CD4-positive, alpha-beta T cell treated with Interleukin-2 at 100 ng/mL for 4 hours (primary cell): ENCODE data around the gene HOXA2.

Experiments
- DNase-seq: peaks from one replicate; pipeline ENCODE4 v3.0.0-alpha.2; 2020; ENCODE audit warnings: low spot score

The HOXA2 gene

GRCh38 chr7:27111751-27112277 is 9.3 kb upstream of the HOXA2 start:
- no peak for DNase-seq

- DNase-seq = no peak
Observed at GRCh38 chr7:27111042-27111750, 8.7 kb upstream of the HOXA2 start.

- no peak for DNase-seq
Observed at GRCh38 chr7:27110186-27111031, 7.9 kb upstream of the HOXA2 start.

GRCh38 chr7:27109466-27110185 is 7.1 kb upstream of the HOXA2 start:
- no peak for DNase-seq

- no peak for DNase-seq
Observed at GRCh38 chr7:27108390-27109127, 6.1 kb upstream of the HOXA2 start.

- no peak for DNase-seq
Observed at GRCh38 chr7:27107391-27108381, 5.2 kb upstream of the HOXA2 start.

GRCh38 chr7:27106901-27107240 is 4.4 kb upstream of the HOXA2 start:
- DNase-seq = no peak

GRCh38 chr7:27106181-27106900 is 3.9 kb upstream of the HOXA2 start:
- DNase-seq = no peak

- DNase-seq = no peak
Observed at GRCh38 chr7:27105301-27106031, 3.0 kb upstream of the HOXA2 start.

GRCh38 chr7:27104341-27105058 is 2.0 kb upstream of the HOXA2 start:
- no peak for DNase-seq

GRCh38 chr7:27103489-27104226 is 1.2 kb upstream of the HOXA2 start:
- DNase-seq = no peak

- no peak for DNase-seq
Observed at GRCh38 chr7:27101957-27102580, 414 bp downstream of the HOXA2 start.

- no peak for DNase-seq
Observed at GRCh38 chr7:27101171-27101956, 1.1 kb downstream of the HOXA2 start.

GRCh38 chr7:27100694-27101170 is 1.8 kb downstream of the HOXA2 start:
- DNase-seq = no peak

- DNase-seq = no peak
Observed at GRCh38 chr7:27099453-27100370, 2.8 kb downstream of the HOXA2 start.
